Measurements from ENCODE around the gene LCNL1. TPM values are rescaled to one million over a fixed set of nuclear protein-coding genes. Genes with fewer than 3 reads are reported as not detected.

The LCNL1 gene
- total and polyA plus RNA-seq, 2 of the 13 experiments (the other 11 are each of a cell fraction or from before 2014, with no cell fraction given): not detected

DNA sequence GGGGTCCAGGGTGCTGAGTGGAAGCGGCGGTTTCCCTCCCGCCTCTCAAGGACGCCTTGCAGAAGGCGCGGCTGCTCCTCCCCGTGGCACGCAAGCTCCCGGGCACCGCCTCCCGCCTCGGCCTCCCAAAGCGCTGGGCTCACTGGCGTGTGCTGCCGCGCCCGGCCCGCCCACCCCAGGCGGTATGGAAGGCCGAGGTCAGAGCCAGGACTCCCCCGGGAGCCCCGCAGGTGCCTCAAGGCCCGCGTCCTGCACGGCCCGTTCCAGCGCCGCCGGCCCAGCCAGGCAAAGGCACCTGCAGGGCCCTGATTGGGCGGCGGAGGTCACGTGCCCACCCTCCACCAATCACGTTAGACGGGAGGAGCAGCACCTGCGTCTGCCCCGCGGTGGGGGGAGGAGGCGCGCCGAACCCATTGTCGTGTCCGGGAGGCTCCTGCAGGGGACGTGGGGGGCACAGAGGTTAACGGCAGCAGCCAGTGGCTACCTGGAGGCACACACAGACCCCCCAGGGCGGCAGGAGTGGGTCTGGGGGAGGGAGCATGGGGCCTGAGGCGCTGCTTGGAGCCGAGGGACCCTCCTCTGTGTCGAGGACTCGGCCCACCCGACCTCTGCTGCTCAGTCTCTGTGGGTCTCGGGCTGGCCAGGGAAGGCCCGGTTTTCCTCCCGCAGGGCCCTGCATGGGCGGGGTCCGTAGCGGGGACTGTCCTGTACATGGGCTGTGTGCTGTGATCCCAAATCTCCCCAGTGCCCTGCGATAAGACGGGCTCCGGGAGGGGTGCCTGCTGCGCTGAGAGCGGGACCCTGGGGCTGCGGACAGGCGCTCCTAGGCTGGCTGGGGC, 32.8 kb upstream of the LCNL1 start (continued):
- TF ChIP-seq, protein P1, sequence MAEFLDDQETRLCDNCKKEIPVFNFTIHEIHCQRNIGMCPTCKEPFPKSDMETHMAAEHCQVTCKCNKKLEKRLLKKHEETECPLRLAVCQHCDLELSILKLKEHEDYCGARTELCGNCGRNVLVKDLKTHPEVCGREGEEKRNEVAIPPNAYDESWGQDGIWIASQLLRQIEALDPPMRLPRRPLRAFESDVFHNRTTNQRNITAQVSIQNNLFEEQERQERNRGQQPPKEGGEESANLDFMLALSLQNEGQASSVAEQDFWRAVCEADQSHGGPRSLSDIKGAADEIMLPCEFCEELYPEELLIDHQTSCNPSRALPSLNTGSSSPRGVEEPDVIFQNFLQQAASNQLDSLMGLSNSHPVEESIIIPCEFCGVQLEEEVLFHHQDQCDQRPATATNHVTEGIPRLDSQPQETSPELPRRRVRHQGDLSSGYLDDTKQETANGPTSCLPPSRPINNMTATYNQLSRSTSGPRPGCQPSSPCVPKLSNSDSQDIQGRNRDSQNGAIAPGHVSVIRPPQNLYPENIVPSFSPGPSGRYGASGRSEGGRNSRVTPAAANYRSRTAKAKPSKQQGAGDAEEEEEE (CRISPR knock-in tag; IDR thresholded peaks at IDR 0.05; ENCODE audit: borderline replicate concordance): 0 out of 2 replicates have a peak, but pooled peaks have one; percentile 73
- TF ChIP-seq TCF7 (IDR thresholded peaks at IDR 0.05; ENCODE audit: low read depth) (no peak), MYC (CRISPR knock-in tag; IDR thresholded peaks at IDR 0.05; ENCODE audit: borderline replicate concordance) (peak; percentile 83), ZEB1 (IDR thresholded peaks at IDR 0.05; ENCODE audit: insufficient replicate concordance, low read depth) (no peak), PAWR (CRISPR knock-in tag; IDR thresholded peaks at IDR 0.05; ENCODE audit: borderline replicate concordance) (no peak), ZSCAN30 (CRISPR knock-in tag; IDR thresholded peaks at IDR 0.05) (no peak), PAX8 (CRISPR knock-in tag; IDR thresholded peaks at IDR 0.05; ENCODE audit: borderline replicate concordance) (0 out of 2 replicates have a peak, but pooled peaks have one; percentile 20), MBNL3 (CRISPR knock-in tag; conservative IDR thresholded peaks at IDR 0.05) (no peak), ZBTB20 (CRISPR knock-in tag; IDR thresholded peaks at IDR 0.05; ENCODE audit: borderline replicate concordance, low read depth) (peak; percentile 54; the same call in 1 of the 2 replicates), NR2F1 (CRISPR knock-in tag; IDR thresholded peaks at IDR 0.05) (peak in 1 of 2 experiments; percentile 57; a peak in 1 of 4 replicates), REL (CRISPR knock-in tag; conservative IDR thresholded peaks at IDR 0.05) (0 out of 2 replicates have a peak, but pooled peaks have one; percentile 49), ATM (IDR thresholded peaks at IDR 0.05; ENCODE audit: borderline replicate concordance) (no peak), ZC3H13 (CRISPR knock-in tag; IDR thresholded peaks at IDR 0.05) (peak; percentile 85), HDAC1 (CRISPR knock-in tag; IDR thresholded peaks at IDR 0.05) (peak; percentile 86)
- TF ChIP-seq, protein P2, sequence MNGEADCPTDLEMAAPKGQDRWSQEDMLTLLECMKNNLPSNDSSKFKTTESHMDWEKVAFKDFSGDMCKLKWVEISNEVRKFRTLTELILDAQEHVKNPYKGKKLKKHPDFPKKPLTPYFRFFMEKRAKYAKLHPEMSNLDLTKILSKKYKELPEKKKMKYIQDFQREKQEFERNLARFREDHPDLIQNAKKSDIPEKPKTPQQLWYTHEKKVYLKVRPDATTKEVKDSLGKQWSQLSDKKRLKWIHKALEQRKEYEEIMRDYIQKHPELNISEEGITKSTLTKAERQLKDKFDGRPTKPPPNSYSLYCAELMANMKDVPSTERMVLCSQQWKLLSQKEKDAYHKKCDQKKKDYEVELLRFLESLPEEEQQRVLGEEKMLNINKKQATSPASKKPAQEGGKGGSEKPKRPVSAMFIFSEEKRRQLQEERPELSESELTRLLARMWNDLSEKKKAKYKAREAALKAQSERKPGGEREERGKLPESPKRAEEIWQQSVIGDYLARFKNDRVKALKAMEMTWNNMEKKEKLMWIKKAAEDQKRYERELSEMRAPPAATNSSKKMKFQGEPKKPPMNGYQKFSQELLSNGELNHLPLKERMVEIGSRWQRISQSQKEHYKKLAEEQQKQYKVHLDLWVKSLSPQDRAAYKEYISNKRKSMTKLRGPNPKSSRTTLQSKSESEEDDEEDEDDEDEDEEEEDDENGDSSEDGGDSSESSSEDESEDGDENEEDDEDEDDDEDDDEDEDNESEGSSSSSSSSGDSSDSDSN (CRISPR knock-in tag; IDR thresholded peaks at IDR 0.05): peak; percentile 74
- TF ChIP-seq, protein P3, sequence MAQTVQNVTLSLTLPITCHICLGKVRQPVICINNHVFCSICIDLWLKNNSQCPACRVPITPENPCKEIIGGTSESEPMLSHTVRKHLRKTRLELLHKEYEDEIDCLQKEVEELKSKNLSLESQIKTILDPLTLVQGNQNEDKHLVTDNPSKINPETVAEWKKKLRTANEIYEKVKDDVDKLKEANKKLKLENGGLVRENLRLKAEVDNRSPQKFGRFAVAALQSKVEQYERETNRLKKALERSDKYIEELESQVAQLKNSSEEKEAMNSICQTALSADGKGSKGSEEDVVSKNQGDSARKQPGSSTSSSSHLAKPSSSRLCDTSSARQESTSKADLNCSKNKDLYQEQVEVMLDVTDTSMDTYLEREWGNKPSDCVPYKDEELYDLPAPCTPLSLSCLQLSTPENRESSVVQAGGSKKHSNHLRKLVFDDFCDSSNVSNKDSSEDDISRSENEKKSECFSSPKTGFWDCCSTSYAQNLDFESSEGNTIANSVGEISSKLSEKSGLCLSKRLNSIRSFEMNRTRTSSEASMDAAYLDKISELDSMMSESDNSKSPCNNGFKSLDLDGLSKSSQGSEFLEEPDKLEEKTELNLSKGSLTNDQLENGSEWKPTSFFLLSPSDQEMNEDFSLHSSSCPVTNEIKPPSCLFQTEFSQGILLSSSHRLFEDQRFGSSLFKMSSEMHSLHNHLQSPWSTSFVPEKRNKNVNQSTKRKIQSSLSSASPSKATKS (CRISPR knock-in tag; IDR thresholded peaks at IDR 0.05): no peak
- TF ChIP-seq, protein P4, sequence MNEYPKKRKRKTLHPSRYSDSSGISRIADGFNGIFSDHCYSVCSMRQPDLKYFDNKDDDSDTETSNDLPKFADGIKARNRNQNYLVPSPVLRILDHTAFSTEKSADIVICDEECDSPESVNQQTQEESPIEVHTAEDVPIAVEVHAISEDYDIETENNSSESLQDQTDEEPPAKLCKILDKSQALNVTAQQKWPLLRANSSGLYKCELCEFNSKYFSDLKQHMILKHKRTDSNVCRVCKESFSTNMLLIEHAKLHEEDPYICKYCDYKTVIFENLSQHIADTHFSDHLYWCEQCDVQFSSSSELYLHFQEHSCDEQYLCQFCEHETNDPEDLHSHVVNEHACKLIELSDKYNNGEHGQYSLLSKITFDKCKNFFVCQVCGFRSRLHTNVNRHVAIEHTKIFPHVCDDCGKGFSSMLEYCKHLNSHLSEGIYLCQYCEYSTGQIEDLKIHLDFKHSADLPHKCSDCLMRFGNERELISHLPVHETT (CRISPR knock-in tag; conservative IDR thresholded peaks at IDR 0.05): peak; percentile 70
- TF ChIP-seq, protein P5, sequence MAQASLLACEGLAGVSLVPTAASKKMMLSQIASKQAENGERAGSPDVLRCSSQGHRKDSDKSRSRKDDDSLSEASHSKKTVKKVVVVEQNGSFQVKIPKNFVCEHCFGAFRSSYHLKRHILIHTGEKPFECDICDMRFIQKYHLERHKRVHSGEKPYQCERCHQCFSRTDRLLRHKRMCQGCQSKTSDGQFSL (CRISPR knock-in tag; IDR thresholded peaks at IDR 0.05): peak; percentile 88; the same call in 1 of the 2 replicates
